ENCODE results near the gene CFAP57.

CFAP57 gene

GRCh38 chr1:43221797-43222196, 49.7 kb downstream of the CFAP57 start:
- no peak for DNase-seq
- H3K36me3 ChIP-seq (ENCODE audit: control insufficient read depth, insufficient read depth, low read length), result no peaks in the 10 kb centered on the region
- no peaks in the 10 kb centered on the region for H3K27me3 ChIP-seq (replicated peaks; ENCODE audit: control insufficient read depth, insufficient read depth, low read length, poor library complexity, severe bottlenecking)
- no peak overlapping the region for H3K4me3 ChIP-seq (ENCODE audit: insufficient read depth, low read depth, low read length, poor library complexity, severe bottlenecking)
- no peaks in the 10 kb centered on the region for H3K4me1 ChIP-seq (ENCODE audit: control insufficient read depth, insufficient read depth, low read length, poor library complexity, severe bottlenecking)
- no peaks in the 10 kb centered on the region for H3K9me3 ChIP-seq (ENCODE audit: control insufficient read depth, low read length)
- no peak overlapping the region for H3K27ac ChIP-seq (ENCODE audit: insufficient read depth, low read length, poor library complexity, severe bottlenecking)

- Histone ChIP-seq H3K36me3 (ENCODE audit: control insufficient read depth, insufficient read depth, low read length) (no peaks in the 10 kb centered on the region), H3K27ac (ENCODE audit: insufficient read depth, low read length, poor library complexity, severe bottlenecking) (no peak overlapping the region), H3K4me1 (ENCODE audit: control insufficient read depth, insufficient read depth, low read length, poor library complexity, severe bottlenecking) (no peaks in the 10 kb centered on the region), H3K9me3 (ENCODE audit: control insufficient read depth, low read length) (no peaks in the 10 kb centered on the region), H3K27me3 (replicated peaks; ENCODE audit: control insufficient read depth, insufficient read depth, low read length, poor library complexity, severe bottlenecking) (no peaks in the 10 kb centered on the region), H3K4me3 (ENCODE audit: insufficient read depth, low read depth, low read length, poor library complexity, severe bottlenecking) (no peak overlapping the region)
- DNase-seq, result no peak
These were observed 50.7 kb downstream of the CFAP57 start for GRCh38 chr1:43222879-43223278.

- Histone ChIP-seq H3K4me1 (ENCODE audit: control insufficient read depth, insufficient read depth, low read length, poor library complexity, severe bottlenecking) (no peaks in the 10 kb centered on the region), H3K9me3 (ENCODE audit: control insufficient read depth, low read length) (no peaks in the 10 kb centered on the region), H3K36me3 (ENCODE audit: control insufficient read depth, insufficient read depth, low read length) (no peaks in the 10 kb centered on the region), H3K27me3 (replicated peaks; ENCODE audit: control insufficient read depth, insufficient read depth, low read length, poor library complexity, severe bottlenecking) (no peaks in the 10 kb centered on the region), H3K27ac (ENCODE audit: insufficient read depth, low read length, poor library complexity, severe bottlenecking) (no peak overlapping the region), H3K4me3 (ENCODE audit: insufficient read depth, low read depth, low read length, poor library complexity, severe bottlenecking) (no peak overlapping the region)
- DNase-seq, result no peak
These were observed 53.0 kb downstream of the CFAP57 start for GRCh38 chr1:43225168-43225567.

- H3K4me1 ChIP-seq (ENCODE audit: control insufficient read depth, insufficient read depth, low read length, poor library complexity, severe bottlenecking), result no peaks in the 10 kb centered on the region
- H3K36me3 ChIP-seq (ENCODE audit: control insufficient read depth, insufficient read depth, low read length), result no peaks in the 10 kb centered on the region
- H3K27ac ChIP-seq (ENCODE audit: insufficient read depth, low read length, poor library complexity, severe bottlenecking), result no peak overlapping the region
- no peaks in the 10 kb centered on the region for H3K27me3 ChIP-seq (replicated peaks; ENCODE audit: control insufficient read depth, insufficient read depth, low read length, poor library complexity, severe bottlenecking)
- DNase-seq, result peak; percentile 51 to 72 (median 52)
- no peak overlapping the region for H3K4me3 ChIP-seq (ENCODE audit: insufficient read depth, low read depth, low read length, poor library complexity, severe bottlenecking)
- H3K9me3 ChIP-seq (ENCODE audit: control insufficient read depth, low read length), result no peaks in the 10 kb centered on the region
These were observed 55.1 kb downstream of the CFAP57 start for GRCh38 chr1:43227143-43227764.

GRCh38 chr1:43229826-43230780, 58.0 kb downstream of the CFAP57 start:
- no peak for DNase-seq
- Histone ChIP-seq H3K27me3 (replicated peaks; ENCODE audit: control insufficient read depth, insufficient read depth, low read length, poor library complexity, severe bottlenecking) (no peaks in the 10 kb centered on the region), H3K36me3 (ENCODE audit: control insufficient read depth, insufficient read depth, low read length) (no peaks in the 10 kb centered on the region), H3K27ac (ENCODE audit: insufficient read depth, low read length, poor library complexity, severe bottlenecking) (no peak overlapping the region), H3K4me3 (ENCODE audit: insufficient read depth, low read depth, low read length, poor library complexity, severe bottlenecking) (no peak overlapping the region), H3K4me1 (ENCODE audit: control insufficient read depth, insufficient read depth, low read length, poor library complexity, severe bottlenecking) (no peaks in the 10 kb centered on the region), H3K9me3 (ENCODE audit: control insufficient read depth, low read length) (no peaks in the 10 kb centered on the region)

GRCh38 chr1:43232074-43232473, 59.9 kb downstream of the CFAP57 start:
- DNase-seq, result no peak
- Histone ChIP-seq H3K9me3 (ENCODE audit: control insufficient read depth, low read length) (no peaks in the 10 kb centered on the region), H3K27me3 (replicated peaks; ENCODE audit: control insufficient read depth, insufficient read depth, low read length, poor library complexity, severe bottlenecking) (no peaks in the 10 kb centered on the region), H3K36me3 (ENCODE audit: control insufficient read depth, insufficient read depth, low read length) (no peaks in the 10 kb centered on the region), H3K4me1 (ENCODE audit: control insufficient read depth, insufficient read depth, low read length, poor library complexity, severe bottlenecking) (no peaks in the 10 kb centered on the region), H3K4me3 (ENCODE audit: insufficient read depth, low read depth, low read length, poor library complexity, severe bottlenecking) (no peak overlapping the region), H3K27ac (ENCODE audit: insufficient read depth, low read length, poor library complexity, severe bottlenecking) (no peak overlapping the region)

GRCh38 chr1:43232482-43232881, 60.4 kb downstream of the CFAP57 start:
- H3K4me1 ChIP-seq (ENCODE audit: control insufficient read depth, insufficient read depth, low read length, poor library complexity, severe bottlenecking), result no peaks in the 10 kb centered on the region
- H3K27ac ChIP-seq (ENCODE audit: insufficient read depth, low read length, poor library complexity, severe bottlenecking), result no peak overlapping the region
- H3K4me3 ChIP-seq (ENCODE audit: insufficient read depth, low read depth, low read length, poor library complexity, severe bottlenecking), result no peak overlapping the region
- DNase-seq, result no peak
- H3K36me3 ChIP-seq (ENCODE audit: control insufficient read depth, insufficient read depth, low read length), result no peaks in the 10 kb centered on the region
- H3K27me3 ChIP-seq (replicated peaks; ENCODE audit: control insufficient read depth, insufficient read depth, low read length, poor library complexity, severe bottlenecking), result no peaks in the 10 kb centered on the region
- no peaks in the 10 kb centered on the region for H3K9me3 ChIP-seq (ENCODE audit: control insufficient read depth, low read length)

GRCh38 chr1:43233631-43234030, 61.5 kb downstream of the CFAP57 start:
- DNase-seq, result no peak
- H3K4me3 ChIP-seq (ENCODE audit: insufficient read depth, low read depth, low read length, poor library complexity, severe bottlenecking), result no peak overlapping the region
- no peaks in the 10 kb centered on the region for H3K36me3 ChIP-seq (ENCODE audit: control insufficient read depth, insufficient read depth, low read length)
- H3K27ac ChIP-seq (ENCODE audit: insufficient read depth, low read length, poor library complexity, severe bottlenecking), result no peak overlapping the region
- no peaks in the 10 kb centered on the region for H3K9me3 ChIP-seq (ENCODE audit: control insufficient read depth, low read length)
- no peaks in the 10 kb centered on the region for H3K4me1 ChIP-seq (ENCODE audit: control insufficient read depth, insufficient read depth, low read length, poor library complexity, severe bottlenecking)
- H3K27me3 ChIP-seq (replicated peaks; ENCODE audit: control insufficient read depth, insufficient read depth, low read length, poor library complexity, severe bottlenecking), result no peaks in the 10 kb centered on the region

GRCh38 chr1:43234267-43234666, 62.1 kb downstream of the CFAP57 start:
- Histone ChIP-seq H3K9me3 (ENCODE audit: control insufficient read depth, low read length) (no peaks in the 10 kb centered on the region), H3K27ac (ENCODE audit: insufficient read depth, low read length, poor library complexity, severe bottlenecking) (no peak overlapping the region), H3K4me1 (ENCODE audit: control insufficient read depth, insufficient read depth, low read length, poor library complexity, severe bottlenecking) (no peaks in the 10 kb centered on the region), H3K4me3 (ENCODE audit: insufficient read depth, low read depth, low read length, poor library complexity, severe bottlenecking) (no peak overlapping the region), H3K27me3 (replicated peaks; ENCODE audit: control insufficient read depth, insufficient read depth, low read length, poor library complexity, severe bottlenecking) (no peaks in the 10 kb centered on the region), H3K36me3 (ENCODE audit: control insufficient read depth, insufficient read depth, low read length) (no peaks in the 10 kb centered on the region)
- no peak for DNase-seq

- Histone ChIP-seq H3K27me3 (replicated peaks; ENCODE audit: control insufficient read depth, insufficient read depth, low read length, poor library complexity, severe bottlenecking) (no peaks in the 10 kb centered on the region), H3K4me3 (ENCODE audit: insufficient read depth, low read depth, low read length, poor library complexity, severe bottlenecking) (no peak overlapping the region), H3K4me1 (ENCODE audit: control insufficient read depth, insufficient read depth, low read length, poor library complexity, severe bottlenecking) (no peaks in the 10 kb centered on the region), H3K27ac (ENCODE audit: insufficient read depth, low read length, poor library complexity, severe bottlenecking) (no peak overlapping the region), H3K9me3 (ENCODE audit: control insufficient read depth, low read length) (no peaks in the 10 kb centered on the region), H3K36me3 (ENCODE audit: control insufficient read depth, insufficient read depth, low read length) (no peaks in the 10 kb centered on the region)
- no peak for DNase-seq
These were observed 62.9 kb downstream of the CFAP57 start for GRCh38 chr1:43235040-43235439.

Data from effector memory CD4-positive, alpha-beta T cell (primary cell).